Activated CD4-positive, alpha-beta T cell treated with anti-CD3 and anti-CD28 coated beads for 1 hour (primary cell): ENCODE measurements around the gene XAB2.

ENCODE experiments used
- DNase-seq: peaks from one replicate; pipeline ENCODE4 v3.0.0-alpha.2; 2020

Gene XAB2

DNA sequence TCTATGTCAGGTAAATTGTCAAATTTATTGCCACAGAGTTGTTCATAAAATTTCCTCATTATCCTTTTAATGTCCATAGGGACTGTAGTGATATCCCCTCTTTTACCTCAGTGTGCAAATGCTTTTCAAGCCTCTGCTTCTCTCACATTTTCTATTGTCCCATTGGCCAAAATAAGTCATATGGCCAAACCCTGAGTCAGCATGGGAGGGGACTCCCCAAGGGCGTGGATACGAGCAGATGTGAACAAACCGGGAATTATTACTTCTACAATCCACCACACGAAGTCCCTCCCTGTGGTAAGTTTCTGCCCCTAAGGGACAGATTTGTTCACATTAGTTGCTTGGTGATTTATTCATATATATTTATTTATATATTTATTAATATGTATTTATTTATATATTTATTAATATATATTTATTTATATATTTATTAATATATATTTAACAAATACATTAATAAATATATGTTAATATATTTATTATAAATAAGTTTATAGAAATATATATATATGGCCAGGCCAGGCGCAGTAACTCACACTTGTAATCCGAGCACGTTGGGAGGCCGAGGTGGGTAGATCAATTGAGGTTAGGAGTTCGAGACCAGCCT is 53.8 kb downstream of the XAB2 start:
- DNase-seq, result no peak

DNA sequence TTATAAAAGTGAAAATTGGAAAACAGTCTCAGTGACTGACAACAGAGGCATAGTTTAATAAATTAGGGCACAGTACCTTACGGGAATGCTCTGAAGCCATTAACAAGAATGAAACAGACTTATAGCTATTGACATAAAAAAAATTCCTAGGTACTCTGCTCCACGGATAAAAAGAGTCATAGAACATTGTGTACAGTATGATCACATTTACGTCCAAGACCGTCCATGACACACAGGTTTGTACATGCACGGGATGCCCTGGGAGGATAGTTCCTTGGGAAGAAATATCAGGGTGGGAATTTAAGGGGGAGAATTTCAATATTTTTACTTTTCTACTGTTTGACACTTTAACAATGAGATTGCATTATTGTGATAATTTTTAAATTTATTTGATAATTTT is 58.6 kb downstream of the XAB2 start:
- no peak for DNase-seq
